SH-SY5Y (cell line): ENCODE measurements around the gene UTP4.

Experiments
- GATA2 ChIP-seq: IDR thresholded peaks from 2 replicates; pipeline ENCODE4 v1.6.1; 2011; ENCODE audit warnings: mild to moderate bottlenecking, low read depth, low read length
- GATA3 ChIP-seq: IDR thresholded peaks from 2 replicates; pipeline ENCODE4 v1.6.1; 2011; ENCODE audit warnings: low read depth, mild to moderate bottlenecking, low read length, moderate library complexity

DNA sequence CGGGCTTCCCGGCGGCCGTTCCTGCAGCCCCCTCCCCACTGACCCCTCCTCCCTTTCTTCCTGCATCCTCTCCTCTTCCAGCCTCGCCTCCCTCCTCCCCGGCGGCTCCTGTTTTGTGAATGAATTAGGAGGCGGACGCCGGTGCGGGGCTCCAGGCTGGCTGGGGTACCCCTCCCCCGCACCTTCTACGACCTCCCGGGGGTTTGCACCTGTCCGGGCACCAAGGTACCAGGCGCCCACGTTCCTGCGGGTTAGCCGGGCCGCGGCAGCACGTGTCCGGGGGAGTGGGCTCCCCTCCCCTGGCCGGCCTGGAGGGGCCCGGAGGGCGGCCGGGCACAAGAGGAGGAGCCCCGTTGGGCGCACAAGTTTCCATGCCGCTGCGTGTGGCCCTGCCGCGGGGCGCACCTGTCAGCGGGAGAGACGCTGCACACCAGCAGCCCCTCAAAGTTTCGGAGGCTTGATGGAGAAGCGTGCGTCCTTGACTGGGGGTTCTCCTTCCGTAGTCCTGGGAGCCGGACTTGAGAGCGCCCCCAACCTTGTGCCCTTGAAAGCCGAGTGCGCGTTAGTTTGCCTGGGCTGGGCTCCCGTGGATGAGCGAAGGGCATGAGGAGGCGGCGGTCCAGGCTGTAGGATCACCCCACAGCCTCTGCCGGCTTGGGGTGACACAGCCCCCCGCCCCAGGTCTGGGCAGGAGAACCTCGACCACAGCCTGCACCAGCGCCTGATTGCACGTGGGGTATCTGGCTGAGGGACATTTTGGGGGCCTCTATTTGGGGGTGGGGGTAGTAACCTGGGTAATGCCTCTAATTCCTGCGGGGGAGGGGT lies 25.7 kb upstream of the UTP4 start:
- TF ChIP-seq GATA2 (no peak), GATA3 (no peak)
